Erythroblast (primary cell): Measurements from ENCODE around the gene TTC28.

ENCODE experiments used
- GATA1 ChIP-seq: IDR thresholded peaks from 2 replicates; pipeline ENCODE4 v1.6.1; 2011; ENCODE audit warnings: low read depth, mild to moderate bottlenecking, control low read depth, low read length, moderate library complexity
- POLR2A ChIP-seq: IDR thresholded peaks from 2 replicates; pipeline ENCODE4 v1.6.1; 2011; ENCODE audit warnings: mild to moderate bottlenecking, low read length

- no peak for TF ChIP-seq POLR2A
- TF ChIP-seq GATA1 = no peak
Observed at GRCh38 chr22:28112190-28112544, 567.5 kb downstream of the TTC28 start.
